ENCODE data around the gene IYD. TPM values are rescaled to one million over a fixed set of nuclear protein-coding genes. Genes with fewer than 3 reads are reported as not detected.

IYD gene
- total and polyA plus RNA-seq, 2 experiments from 2014 or later: not detected

DNA sequence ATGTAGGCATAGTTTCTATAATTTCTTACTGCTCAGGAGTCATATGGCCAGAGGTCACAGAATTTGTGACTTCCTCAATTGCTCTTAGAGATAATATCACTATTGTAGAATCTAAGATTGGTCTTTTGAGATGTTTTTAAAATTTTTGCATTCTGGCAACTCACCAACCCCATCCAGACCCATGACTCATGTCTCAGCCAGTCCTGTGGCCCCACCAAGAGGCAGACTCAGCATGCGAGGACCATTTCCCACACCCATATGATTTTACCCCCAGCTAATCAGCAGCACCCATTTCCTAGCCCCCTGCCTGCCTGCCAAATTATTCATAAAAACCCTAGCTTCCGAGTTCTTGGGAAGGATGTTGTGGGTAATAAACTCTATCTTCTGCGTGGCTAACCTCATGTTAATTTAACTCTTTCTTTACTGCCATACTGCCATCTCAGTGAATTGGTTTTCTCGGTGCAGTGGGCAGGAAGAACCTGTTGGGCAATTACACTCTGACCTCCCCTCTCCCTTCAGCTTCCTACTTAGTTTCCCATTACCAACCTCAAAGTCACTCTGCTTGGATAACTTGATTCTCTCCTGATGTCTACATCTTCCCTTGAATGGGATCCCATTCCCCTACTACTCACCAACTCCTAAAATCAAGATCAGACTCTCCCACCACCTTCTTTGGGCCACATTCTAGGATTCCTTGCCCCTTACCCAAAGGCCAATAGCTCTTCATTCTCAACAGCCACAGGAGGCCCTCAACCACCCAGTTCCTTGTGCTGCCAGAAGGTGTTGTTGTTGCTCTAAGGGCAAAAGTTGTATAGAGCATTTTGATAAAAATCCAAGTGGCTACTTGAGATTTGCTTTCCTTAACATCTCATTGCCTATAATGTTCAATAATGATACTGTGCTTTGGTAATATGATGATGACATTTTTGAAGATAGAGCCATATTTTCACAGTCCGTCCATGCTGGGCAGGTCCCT, 16.2 kb upstream of the IYD start:
- Histone ChIP-seq H3K9me2 (ENCODE audit: insufficient read depth) (no peaks in the 10 kb centered on the region), H3K27me3 (replicated peaks; ENCODE audit: insufficient read depth) (no peaks in the 10 kb centered on the region), H2AFZ (peak overlapping the region; percentile 34), H3F3A (ENCODE audit: insufficient read depth) (peaks cover 42% of the 10 kb centered on the region), H3K27ac (peak overlapping the region; percentile 64), H3K4me2 (ENCODE audit: unreplicated experiment) (peak overlapping the region; percentile 38), H4K20me1 (ENCODE audit: insufficient read depth) (no peaks in the 10 kb centered on the region), H3K79me2 (ENCODE audit: insufficient read depth) (no peaks in the 10 kb centered on the region), H3K4me1 (ENCODE audit: insufficient read depth) (peaks cover 33% of the 10 kb centered on the region), H3K36me3 (ENCODE audit: low read depth) (no peaks in the 10 kb centered on the region), H3K9ac (no peak overlapping the region), H3K9me3 (ENCODE audit: low read depth) (no peaks in the 10 kb centered on the region), H3K4me3 (no peak overlapping the region)
- TF ChIP-seq EZH2phosphoT487 (IDR thresholded peaks at IDR 0.05; ENCODE audit: insufficient read depth, low read depth) (no peak), EZH2 (IDR thresholded peaks at IDR 0.05; ENCODE audit: insufficient read depth, poor library complexity, severe bottlenecking) (no peak)
- in situ Hi-C loops (cut with MboI): no loop called here
- peak; percentile 87 for DNase-seq
- 30 to 31% methylated on average over 5 of the region's 5 CpGs for WGBS, 2 experiments (ENCODE audit: low coverage in 1 of 2, low lambda C conversion rate in 2 of 2, missing lambda C conversion rate in 2 of 2)

DNA sequence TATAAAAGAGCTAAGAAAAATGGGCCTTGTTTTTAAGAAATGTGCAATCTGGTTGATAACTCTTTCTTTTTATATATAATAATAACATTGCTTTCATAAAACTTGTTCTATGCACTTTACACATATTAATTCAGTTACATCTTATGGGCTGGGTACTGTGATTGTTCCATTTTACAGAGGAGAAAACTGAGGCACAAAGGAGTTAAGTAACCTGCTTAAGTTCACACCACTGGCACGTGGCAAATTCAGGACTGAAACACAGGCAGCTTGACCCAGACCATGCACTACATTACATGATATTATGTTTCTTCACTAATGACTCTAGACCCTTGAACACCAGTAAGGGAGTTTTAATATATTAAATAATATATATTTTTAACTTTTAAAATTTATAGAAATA, 15.4 kb upstream of the IYD start:
- no peak overlapping the region for H2AFZ ChIP-seq
- H3K27ac ChIP-seq: no peak overlapping the region
- no peaks in the 10 kb centered on the region for H3K27me3 ChIP-seq (replicated peaks; ENCODE audit: insufficient read depth)
- no peak overlapping the region for H3K4me2 ChIP-seq (ENCODE audit: unreplicated experiment)
- no peaks in the 10 kb centered on the region for H3K9me3 ChIP-seq (ENCODE audit: low read depth)
- H3K9ac ChIP-seq: no peak overlapping the region
- TF ChIP-seq EZH2 (IDR thresholded peaks at IDR 0.05; ENCODE audit: insufficient read depth, poor library complexity, severe bottlenecking) (no peak), EZH2phosphoT487 (IDR thresholded peaks at IDR 0.05; ENCODE audit: insufficient read depth, low read depth) (no peak)
- H4K20me1 ChIP-seq (ENCODE audit: insufficient read depth): no peaks in the 10 kb centered on the region
- no peaks in the 10 kb centered on the region for H3K9me2 ChIP-seq (ENCODE audit: insufficient read depth)
- no peak for DNase-seq
- peaks cover 42% of the 10 kb centered on the region for H3F3A ChIP-seq (ENCODE audit: insufficient read depth)
- H3K79me2 ChIP-seq (ENCODE audit: insufficient read depth): no peaks in the 10 kb centered on the region
- 91 to 98% methylated on average over 1 of the region's 1 CpG for WGBS, 2 experiments (ENCODE audit: low coverage in 1 of 2, low lambda C conversion rate in 2 of 2, missing lambda C conversion rate in 2 of 2)
- no peak overlapping the region for H3K4me3 ChIP-seq
- in situ Hi-C loops (cut with MboI): no loop called here
- H3K36me3 ChIP-seq (ENCODE audit: low read depth): no peaks in the 10 kb centered on the region
- peaks cover 33% of the 10 kb centered on the region for H3K4me1 ChIP-seq (ENCODE audit: insufficient read depth)

DNA sequence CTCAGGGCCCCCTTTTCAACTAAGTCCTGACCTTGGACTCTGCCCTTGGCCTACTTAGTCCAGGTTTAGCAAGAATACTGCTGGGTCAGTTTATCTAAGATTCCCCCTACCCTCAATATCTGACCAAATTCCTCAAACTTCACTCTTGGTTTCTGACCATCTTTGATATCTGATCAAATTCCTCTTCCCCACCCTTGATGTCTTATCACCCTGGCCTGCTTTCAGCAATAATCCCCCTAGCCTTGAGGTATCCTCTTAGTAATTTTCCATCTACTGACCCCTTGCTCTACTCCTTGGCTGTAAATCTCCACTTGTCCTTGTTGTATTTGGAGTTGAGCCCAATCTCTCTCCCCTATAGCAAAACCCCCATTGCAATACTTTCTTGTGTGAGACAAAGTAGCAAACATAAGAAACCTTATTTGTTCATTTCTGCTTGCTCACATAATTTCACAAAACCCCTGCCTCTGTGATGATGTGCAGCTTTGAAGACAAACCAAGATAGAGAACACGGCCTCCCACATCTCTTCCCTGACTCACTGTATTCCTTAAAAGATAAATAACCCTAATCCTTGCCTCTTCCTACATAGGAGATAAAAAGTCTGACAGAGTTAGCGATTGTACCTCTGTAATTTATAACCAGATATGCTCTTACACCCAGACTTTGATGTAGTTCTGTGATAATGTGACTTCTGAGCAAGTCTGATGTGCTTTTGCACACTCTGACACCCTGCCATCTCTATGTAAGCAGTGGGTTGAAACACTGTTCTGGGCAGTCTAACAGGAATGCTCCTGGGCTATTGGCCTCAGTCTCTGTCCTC, 13.8 kb upstream of the IYD start:
- Histone ChIP-seq H3K9ac (no peak overlapping the region), H3K27ac (no peak overlapping the region), H3K4me1 (ENCODE audit: insufficient read depth) (peaks cover 33% of the 10 kb centered on the region), H3K36me3 (ENCODE audit: low read depth) (no peaks in the 10 kb centered on the region), H4K20me1 (ENCODE audit: insufficient read depth) (no peaks in the 10 kb centered on the region), H3K4me3 (no peak overlapping the region), H3K9me2 (ENCODE audit: insufficient read depth) (no peaks in the 10 kb centered on the region), H3F3A (ENCODE audit: insufficient read depth) (peaks cover 42% of the 10 kb centered on the region), H2AFZ (no peak overlapping the region), H3K4me2 (ENCODE audit: unreplicated experiment) (no peak overlapping the region), H3K9me3 (ENCODE audit: low read depth) (no peaks in the 10 kb centered on the region), H3K27me3 (replicated peaks; ENCODE audit: insufficient read depth) (no peaks in the 10 kb centered on the region), H3K79me2 (ENCODE audit: insufficient read depth) (no peaks in the 10 kb centered on the region)
- 1 to 6% methylated on average over 2 of the region's 2 CpGs for WGBS, 2 experiments (ENCODE audit: low coverage in 1 of 2, low lambda C conversion rate in 2 of 2, missing lambda C conversion rate in 2 of 2)
- in situ Hi-C loops (cut with MboI): no loop called here
- TF ChIP-seq EZH2phosphoT487 (IDR thresholded peaks at IDR 0.05; ENCODE audit: insufficient read depth, low read depth): no peak
- DNase-seq: peak; percentile 41

DNA sequence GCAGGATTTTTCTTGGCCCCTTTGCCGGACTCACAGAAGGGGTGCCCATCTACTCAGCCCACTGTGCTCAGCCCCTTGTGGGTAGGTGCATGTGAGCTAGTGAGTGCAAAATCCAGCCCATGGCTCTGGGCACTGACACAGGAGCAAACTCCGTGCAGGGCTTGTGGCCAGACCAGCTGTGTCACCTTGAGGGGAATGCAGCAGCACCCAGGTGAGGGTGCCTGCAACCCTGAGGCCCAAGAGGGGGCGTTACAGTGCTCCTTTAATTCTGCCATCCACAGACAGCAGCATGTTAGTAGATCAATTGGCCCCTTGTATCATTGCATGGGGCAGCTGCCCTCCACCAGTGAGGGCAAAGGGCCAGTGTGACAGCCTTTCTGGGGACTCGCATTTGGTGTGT, 12.9 kb upstream of the IYD start:
- Histone ChIP-seq H3K4me3 (no peak overlapping the region), H4K20me1 (ENCODE audit: insufficient read depth) (no peaks in the 10 kb centered on the region), H3K9me3 (ENCODE audit: low read depth) (no peaks in the 10 kb centered on the region), H3K79me2 (ENCODE audit: insufficient read depth) (no peaks in the 10 kb centered on the region), H3K27ac (no peak overlapping the region), H3K4me1 (ENCODE audit: insufficient read depth) (peaks cover 33% of the 10 kb centered on the region), H3K4me2 (ENCODE audit: unreplicated experiment) (no peak overlapping the region), H2AFZ (no peak overlapping the region), H3K27me3 (replicated peaks; ENCODE audit: insufficient read depth) (no peaks in the 10 kb centered on the region), H3F3A (ENCODE audit: insufficient read depth) (peaks cover 39% of the 10 kb centered on the region), H3K36me3 (ENCODE audit: low read depth) (no peaks in the 10 kb centered on the region), H3K9me2 (ENCODE audit: insufficient read depth) (no peaks in the 10 kb centered on the region), H3K9ac (no peak overlapping the region)
- in situ Hi-C loops (cut with MboI): no loop called here
- no peak for DNase-seq
- WGBS, 2 experiments (ENCODE audit: low coverage in 1 of 2, low lambda C conversion rate in 2 of 2, missing lambda C conversion rate in 2 of 2): 54 to 60% methylated on average over 4 of the region's 4 CpGs
- TF ChIP-seq EZH2phosphoT487 (IDR thresholded peaks at IDR 0.05; ENCODE audit: insufficient read depth, low read depth) (no peak), EZH2 (IDR thresholded peaks at IDR 0.05; ENCODE audit: insufficient read depth, poor library complexity, severe bottlenecking) (no peak)
